Stimulated activated CD4-positive, alpha-beta T cell treated with anti-CD3 and anti-CD28 coated beads, TNF-alpha, amount 100 ng/mL, for 24 hours (primary cell): ENCODE results near the gene KANSL3.

ENCODE experiments used
- DNase-seq, 3 experiments: peaks; one replicate each; pipeline ENCODE4 v3.0.0-alpha.2; 2020; ENCODE audit warnings: low read depth in 3 of 3

The KANSL3 gene

DNA sequence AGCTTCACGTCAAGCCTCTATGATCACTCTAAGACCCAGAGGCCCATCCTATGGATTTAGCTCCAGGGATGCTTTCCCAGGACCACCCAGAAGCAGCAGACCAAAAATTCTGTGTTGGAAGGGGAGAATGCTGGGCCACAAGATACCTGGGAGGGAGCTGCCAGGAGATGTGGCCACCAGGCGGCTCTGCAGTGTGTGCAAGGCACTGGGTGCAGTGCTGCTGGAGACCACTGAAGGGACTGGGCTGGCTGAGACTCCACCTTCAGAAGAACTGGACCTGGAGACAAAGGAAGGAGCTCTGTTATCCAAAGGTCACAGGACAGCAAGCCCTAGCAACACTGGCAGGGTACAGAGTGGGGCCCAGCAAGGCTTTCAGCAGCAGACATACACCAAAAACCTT lies 34.0 kb downstream of the KANSL3 start:
- DNase-seq: no peak

DNA sequence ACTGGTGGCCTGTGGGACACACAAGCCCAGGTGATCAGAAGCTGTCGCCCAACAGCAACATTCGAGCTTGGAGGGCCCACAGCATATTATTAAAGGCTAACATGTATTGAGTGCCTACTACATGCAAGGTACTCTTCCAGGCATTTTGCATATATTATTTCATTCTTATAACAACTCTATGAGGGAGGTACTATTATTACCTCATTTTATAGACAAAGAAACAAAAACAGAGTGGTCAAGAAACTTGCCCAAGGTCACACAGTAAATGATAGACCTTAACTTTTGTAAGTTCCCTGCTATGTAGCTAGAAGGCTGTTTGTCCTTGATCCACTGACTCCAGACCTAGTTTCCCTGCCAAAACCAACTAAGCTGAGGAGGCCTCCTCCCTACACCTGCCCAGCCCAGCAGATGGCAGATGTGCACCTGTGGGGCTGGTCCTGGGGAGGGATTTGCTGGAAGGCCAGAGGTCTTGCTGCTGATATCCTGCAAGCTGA lies 35.7 kb downstream of the KANSL3 start:
- DNase-seq: no peak

GRCh38 chr2:96601382-96602292 lies 36.5 kb downstream of the KANSL3 start:
- no peak for DNase-seq

GRCh38 chr2:96599941-96600340 lies 38.2 kb downstream of the KANSL3 start:
- DNase-seq: no peak

DNA sequence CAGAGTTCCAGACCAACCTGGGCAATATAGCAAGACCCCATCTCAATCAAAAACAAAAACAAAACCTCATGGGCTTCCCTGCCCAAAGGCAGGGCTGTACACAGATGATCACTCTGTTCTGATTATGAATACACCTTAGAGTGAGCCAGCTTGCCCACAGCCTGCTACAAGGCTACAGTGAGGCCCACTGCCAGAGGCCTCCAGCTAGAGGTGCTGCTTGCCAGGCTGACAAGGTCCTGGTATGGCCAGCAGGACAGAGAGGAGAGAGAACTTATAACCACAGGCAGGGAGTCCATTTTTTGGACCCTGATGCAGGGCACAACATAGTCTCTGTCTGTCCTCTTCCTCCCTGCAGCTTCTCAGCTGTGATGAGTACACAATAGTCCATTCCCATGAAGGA lies 41.5 kb downstream of the KANSL3 start:
- DNase-seq: no peak

DNA sequence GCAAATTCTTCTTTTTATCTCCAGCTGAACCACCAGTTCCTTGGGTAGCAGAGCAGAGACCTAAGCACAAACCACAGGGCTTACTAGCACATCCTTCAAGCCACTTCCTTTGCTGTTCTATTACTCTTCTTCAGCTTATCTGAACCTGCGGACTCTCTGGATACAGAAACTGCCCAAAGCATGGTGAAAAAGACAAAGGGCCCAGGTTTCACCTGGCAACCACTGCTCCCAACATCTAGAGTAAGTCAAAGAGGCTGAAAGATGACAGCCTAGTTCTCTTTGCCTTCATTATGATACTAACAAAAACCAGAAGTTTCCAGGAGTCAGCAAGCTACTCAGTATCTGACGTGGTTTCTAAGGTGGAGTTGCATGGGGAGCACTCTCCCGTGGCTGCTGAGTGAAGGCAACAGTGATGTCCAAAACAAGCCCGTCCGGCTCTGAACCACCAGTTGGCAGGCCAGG lies 43.4 kb downstream of the KANSL3 start:
- DNase-seq: no peak

- DNase-seq: no peak
Observed at GRCh38 chr2:96594282-96594681, 43.8 kb downstream of the KANSL3 start.

DNA sequence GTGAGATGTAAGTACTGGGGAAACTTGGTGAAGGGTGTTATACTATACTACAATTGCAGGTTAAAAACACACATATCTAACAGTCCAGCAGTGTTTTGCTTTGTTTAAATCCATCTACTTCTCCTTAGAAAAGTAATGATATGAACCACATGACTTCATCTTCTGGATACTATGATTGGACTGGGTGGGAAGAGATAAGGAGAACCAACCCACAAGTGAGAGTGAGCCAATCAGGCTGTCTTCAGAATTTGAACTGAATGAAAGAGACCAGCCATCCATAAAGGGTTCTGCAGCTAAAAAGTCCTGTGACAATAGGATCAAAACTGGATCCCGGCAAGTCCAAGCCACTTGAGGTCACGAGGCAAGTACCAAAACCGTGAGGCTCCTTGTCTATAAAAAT lies 46.6 kb downstream of the KANSL3 start:
- no peak for DNase-seq

- DNase-seq: no peak
Observed at GRCh38 chr2:96591054-96591453, 47.1 kb downstream of the KANSL3 start.

GRCh38 chr2:96587843-96588242 lies 50.3 kb downstream of the KANSL3 start:
- DNase-seq: no peak

GRCh38 chr2:96584017-96584416 lies 54.1 kb downstream of the KANSL3 start:
- no peak for DNase-seq

DNA sequence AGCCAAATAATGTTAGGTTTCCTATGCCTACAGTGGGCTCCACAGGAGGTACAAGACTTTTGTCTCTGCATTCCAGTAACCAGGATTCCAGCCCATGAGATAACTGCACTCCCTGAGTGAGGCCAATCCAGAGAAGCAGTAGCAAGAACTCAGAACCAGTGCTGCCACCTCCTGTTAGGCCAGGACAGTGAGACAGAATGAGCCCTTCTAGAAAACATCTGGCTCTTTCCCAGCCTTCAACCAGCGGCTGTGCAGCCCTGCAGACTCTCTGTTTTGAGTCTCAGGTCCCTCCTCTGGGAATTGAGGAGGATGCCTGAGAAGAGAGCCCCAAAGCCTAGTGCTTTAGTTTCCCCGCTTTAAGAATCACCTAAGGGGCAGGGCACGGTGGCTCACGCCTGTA lies 57.3 kb downstream of the KANSL3 start:
- DNase-seq: no peak

DNA sequence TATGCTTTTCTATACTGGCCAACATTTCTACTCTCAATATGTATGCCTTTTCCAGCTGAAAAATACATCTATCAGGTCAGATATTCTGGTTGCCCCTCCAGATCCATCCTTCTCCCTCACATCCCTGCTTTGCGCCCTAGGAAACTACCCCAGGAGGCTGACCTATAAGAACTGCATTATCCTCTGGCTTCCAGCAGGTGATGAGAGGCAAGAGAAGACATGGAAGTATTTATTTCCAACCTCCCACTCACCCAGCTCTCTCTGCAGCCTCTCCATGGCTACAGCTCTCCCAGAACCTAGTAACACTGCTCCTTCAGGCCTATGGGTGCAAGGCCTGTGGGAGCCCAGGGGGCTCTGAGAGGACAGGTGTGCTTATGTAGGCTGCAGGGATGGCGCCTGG lies 58.7 kb downstream of the KANSL3 start:
- DNase-seq: no peak

DNA sequence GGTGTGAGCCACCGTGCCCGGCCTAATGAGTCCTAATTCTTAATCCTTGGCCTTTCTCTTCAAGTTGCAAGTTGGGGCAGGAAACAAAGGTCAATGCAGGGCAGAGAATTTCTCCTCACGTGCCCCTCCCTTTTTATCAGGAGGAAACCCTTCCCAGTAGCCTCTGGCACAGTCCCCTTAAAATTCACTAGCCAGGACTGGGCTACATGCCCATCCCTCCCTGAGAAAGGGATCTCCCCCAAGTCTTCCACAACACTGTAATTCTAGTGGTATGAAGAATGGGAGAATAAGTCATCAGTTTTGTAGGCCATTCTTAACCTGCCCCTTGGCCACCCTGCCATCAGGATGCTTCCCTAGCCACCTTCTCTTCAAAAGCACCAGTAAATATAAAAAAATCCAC lies 59.4 kb downstream of the KANSL3 start:
- no peak for DNase-seq

DNA sequence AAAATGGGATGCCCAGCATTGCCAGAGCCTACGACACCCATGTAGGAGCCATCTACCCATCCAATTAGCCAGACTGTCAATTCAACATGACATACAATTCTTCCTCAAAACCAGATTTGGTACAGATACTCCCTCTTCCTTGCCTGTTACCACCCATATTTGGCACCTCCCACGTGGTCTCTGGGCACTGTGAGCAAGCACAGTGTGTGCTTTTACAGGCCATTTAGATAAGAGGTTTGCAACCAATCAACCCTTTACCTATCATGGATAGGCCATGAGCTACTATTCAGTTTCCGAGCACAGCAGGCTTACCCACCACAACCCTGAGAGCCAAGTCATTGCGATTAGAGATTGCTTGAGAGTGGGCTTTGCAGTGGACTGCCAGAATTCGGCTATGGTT lies 60.6 kb downstream of the KANSL3 start:
- DNase-seq: no peak

GRCh38 chr2:96575785-96576456 lies 62.2 kb downstream of the KANSL3 start:
- no peak for DNase-seq

DNA sequence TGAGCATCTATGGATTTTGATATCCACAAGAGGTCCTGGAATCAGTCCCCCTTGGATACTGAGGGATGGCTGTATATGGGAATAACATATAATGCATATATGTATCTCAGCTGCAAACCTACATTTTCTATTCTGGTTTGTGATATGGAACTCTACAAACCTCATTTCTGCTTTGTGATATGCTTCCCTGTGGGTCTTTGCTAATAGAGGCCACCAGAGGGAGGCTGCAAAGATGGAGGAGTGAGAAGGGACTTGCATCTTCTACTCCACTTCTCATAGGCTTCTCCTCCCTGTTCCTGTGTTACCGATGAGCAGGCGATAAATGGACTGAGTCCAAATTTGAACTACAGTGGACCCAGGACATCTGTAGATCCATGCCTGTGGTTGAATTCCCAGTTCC lies 63.7 kb downstream of the KANSL3 start:
- DNase-seq: no peak

- DNase-seq: no peak
Observed at GRCh38 chr2:96568094-96568493, 70.0 kb downstream of the KANSL3 start.

DNA sequence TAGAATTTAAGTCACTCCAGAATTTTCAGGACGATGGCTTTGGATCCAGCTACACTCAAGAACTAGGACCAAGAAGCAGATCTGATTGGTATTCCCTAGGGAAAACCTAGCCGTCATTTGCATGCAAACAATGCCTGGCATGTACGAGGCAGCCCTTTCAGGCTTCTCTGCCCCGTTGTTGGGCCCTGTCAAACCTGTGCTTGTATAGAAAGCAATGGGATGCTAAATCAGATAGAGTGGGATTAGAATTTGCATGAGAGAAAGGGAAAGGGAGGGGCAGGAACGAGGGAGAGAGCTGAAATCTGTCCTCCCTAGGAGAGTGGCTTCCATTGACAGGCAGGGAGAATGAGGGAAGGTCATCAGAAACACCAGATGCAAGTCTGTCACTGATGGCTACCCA lies 73.0 kb downstream of the KANSL3 start:
- no peak for DNase-seq

GRCh38 chr2:96564563-96564962 lies 73.5 kb downstream of the KANSL3 start:
- no peak for DNase-seq

DNA sequence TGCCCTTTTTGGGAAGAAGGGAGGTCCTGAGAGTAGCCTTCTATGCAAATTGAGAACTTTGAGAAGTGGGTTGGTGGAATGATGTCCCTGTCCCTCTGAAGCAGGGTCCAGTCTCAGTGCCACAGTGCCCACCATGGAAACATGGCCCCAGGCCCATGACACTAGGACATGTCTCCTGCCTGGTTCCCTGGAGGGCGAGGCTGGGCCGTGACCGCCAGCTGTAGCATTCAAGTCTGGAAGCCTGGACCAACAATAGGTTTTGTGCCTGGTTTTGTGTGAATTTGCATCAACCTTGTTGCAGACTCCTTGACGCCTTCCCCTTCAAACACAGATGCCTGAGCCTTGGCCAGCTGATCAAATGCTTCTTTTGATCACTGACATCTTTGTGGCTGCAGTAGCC lies 74.1 kb downstream of the KANSL3 start:
- no peak for DNase-seq

GRCh38 chr2:96558485-96558884 lies 79.6 kb downstream of the KANSL3 start:
- no peak for DNase-seq

GRCh38 chr2:96558061-96558460 lies 80.1 kb downstream of the KANSL3 start:
- no peak for DNase-seq
